Esophagus (tissue), 2 donors: Measurements from ENCODE around the gene IFNLR1. TPM values are rescaled to one million over a fixed set of nuclear protein-coding genes. Genes with fewer than 3 reads are reported as not detected.

Source experiments
- H3K27ac ChIP-seq, 2 donors: one replicate each; pipeline ENCODE4 v1.5.1; 2013; ENCODE audit warnings: low read depth in 2 of 2, mild to moderate bottlenecking in 2 of 2, inconsistent platforms in 1 of 2, low read length in 1 of 2, moderate library complexity in 1 of 2
- H3K27me3 ChIP-seq, 2 donors: one replicate each; pipeline ENCODE4 v1.6.1; 2013; ENCODE audit warnings: low read length in 2 of 2, control low read depth in 1 of 2, mild to moderate bottlenecking in 1 of 2; ENCODE audit not compliant: insufficient read depth in 2 of 2, control insufficient read depth in 1 of 2
- H3K36me3 ChIP-seq, 2 donors: one replicate each; pipeline ENCODE4 v1.6.1; 2013; ENCODE audit warnings: low read length in 1 of 2; ENCODE audit not compliant: control insufficient read depth in 2 of 2, insufficient read depth in 2 of 2
- H3K4me1 ChIP-seq, 2 donors: one replicate each; pipeline ENCODE4 v1.6.1; 2013; ENCODE audit warnings: low read length in 1 of 2; ENCODE audit not compliant: control insufficient read depth in 2 of 2, insufficient read depth in 2 of 2
- H3K4me3 ChIP-seq, 2 donors: one replicate each; pipeline ENCODE4 v1.5.1; 2013; ENCODE audit warnings: low read length in 2 of 2, mild to moderate bottlenecking in 2 of 2, low read depth in 1 of 2, moderate library complexity in 1 of 2
- H3K9me3 ChIP-seq, 2 donors: one replicate each; pipeline ENCODE4 v1.6.1; 2013; ENCODE audit warnings: mild to moderate bottlenecking in 2 of 2, low read depth in 1 of 2, low read length in 1 of 2, moderate library complexity in 1 of 2; ENCODE audit not compliant: control insufficient read depth in 2 of 2, insufficient read depth in 1 of 2
- WGBS, 2 donors: extraction: QIAGEN DNeasy Blood & Tissue Kit; methylation state at CpG; one replicate each; pipeline ENCODE4 v1.1.7; 2013; 5-methylcytosine and 5-hydroxymethylcytosine counted together
- polyA plus RNA-seq, 2 donors: library from polyadenylated mRNA; stranded (reverse); fragments of 200-250 nt; gene quantifications; one replicate each; pipeline ENCODE4 v1.2.3, GENCODE V29; 2013
- donor health status: healthy with polysubstance abuse.
- donor health status: Bipolar disorder and iron deficiency.

The IFNLR1 gene
- polyA plus RNA-seq, 2 donors, result 2.2 to 2.9 TPM

- peak overlapping the region; percentile 95 to 96 for H3K27ac ChIP-seq
- peaks cover 0 to 31% of the 10 kb centered on the region in 2 donors for H3K4me1 ChIP-seq
- H3K27me3 ChIP-seq, result no peaks in the 10 kb centered on the region
- H3K36me3 ChIP-seq, result no peaks in the 10 kb centered on the region
- H3K4me3 ChIP-seq, result no peak overlapping the region
- 38 to 50% methylated on average over 12 of the region's 12 CpGs for WGBS, 2 donors
- peaks cover 0 to under 1% of the 10 kb centered on the region in 2 donors for H3K9me3 ChIP-seq
These were observed 19.7 kb upstream of the IFNLR1 start for GRCh38 chr1:24206516-24207394.

GRCh38 chr1:24206083-24206464 is 19.0 kb upstream of the IFNLR1 start:
- Histone ChIP-seq H3K9me3 (no peaks in the 10 kb centered on the region), H3K27ac (peak overlapping the region; percentile 95 to 96), H3K36me3 (no peaks in the 10 kb centered on the region), H3K27me3 (no peaks in the 10 kb centered on the region), H3K4me3 (peak overlapping the region in 1 of 2 donors; percentile 7), H3K4me1 (peaks cover 0 to 31% of the 10 kb centered on the region in 2 donors)
- WGBS, 2 donors, result 50 to 54% methylated on average over 12 of the region's 12 CpGs

GRCh38 chr1:24205345-24206082 is 18.4 kb upstream of the IFNLR1 start:
- no peaks in the 10 kb centered on the region for H3K27me3 ChIP-seq
- no peaks in the 10 kb centered on the region for H3K9me3 ChIP-seq
- H3K4me1 ChIP-seq, result peaks cover 0 to 31% of the 10 kb centered on the region in 2 donors
- no peak overlapping the region for H3K4me3 ChIP-seq
- peak overlapping the region; percentile 95 to 96 for H3K27ac ChIP-seq
- no peaks in the 10 kb centered on the region for H3K36me3 ChIP-seq
- WGBS, 2 donors, result 54 to 59% methylated on average over 8 of the region's 8 CpGs

GRCh38 chr1:24204116-24204515 is 17.0 kb upstream of the IFNLR1 start:
- no peak overlapping the region for H3K4me3 ChIP-seq
- no peaks in the 10 kb centered on the region for H3K36me3 ChIP-seq
- no peaks in the 10 kb centered on the region for H3K27me3 ChIP-seq
- WGBS, 2 donors, result 89 to 91% methylated on average over 8 of the region's 8 CpGs
- H3K4me1 ChIP-seq, result peaks cover 0 to 33% of the 10 kb centered on the region in 2 donors
- H3K27ac ChIP-seq, result peak overlapping the region; percentile 19 to 75
- H3K9me3 ChIP-seq, result no peaks in the 10 kb centered on the region

GRCh38 chr1:24203404-24203803 is 16.3 kb upstream of the IFNLR1 start:
- no peak overlapping the region for H3K4me3 ChIP-seq
- peaks cover 0 to 33% of the 10 kb centered on the region in 2 donors for H3K4me1 ChIP-seq
- WGBS, 2 donors, result 43 to 53% methylated on average over 10 of the region's 10 CpGs
- no peaks in the 10 kb centered on the region for H3K27me3 ChIP-seq
- peak overlapping the region; percentile 75 to 93 for H3K27ac ChIP-seq
- H3K36me3 ChIP-seq, result no peaks in the 10 kb centered on the region
- H3K9me3 ChIP-seq, result no peaks in the 10 kb centered on the region

- WGBS, 2 donors, result 67 to 72% methylated on average over 4 of the region's 4 CpGs
- Histone ChIP-seq H3K9me3 (no peaks in the 10 kb centered on the region), H3K36me3 (no peaks in the 10 kb centered on the region), H3K4me1 (peaks cover 0 to 33% of the 10 kb centered on the region in 2 donors), H3K27me3 (no peaks in the 10 kb centered on the region), H3K27ac (peak overlapping the region; percentile 75 to 93), H3K4me3 (no peak overlapping the region)
These were observed 15.9 kb upstream of the IFNLR1 start for GRCh38 chr1:24202987-24203386.

- WGBS, 2 donors, result 82 to 87% methylated on average over 9 of the region's 9 CpGs
- H3K27ac ChIP-seq, result peak overlapping the region; percentile 75 to 93
- no peaks in the 10 kb centered on the region for H3K27me3 ChIP-seq
- H3K36me3 ChIP-seq, result no peaks in the 10 kb centered on the region
- peaks cover 0 to 33% of the 10 kb centered on the region in 2 donors for H3K4me1 ChIP-seq
- H3K9me3 ChIP-seq, result no peaks in the 10 kb centered on the region
- H3K4me3 ChIP-seq, result no peak overlapping the region
These were observed 15.5 kb upstream of the IFNLR1 start for GRCh38 chr1:24202556-24202955.

- Histone ChIP-seq H3K4me1 (peaks cover 0 to 33% of the 10 kb centered on the region in 2 donors), H3K9me3 (no peaks in the 10 kb centered on the region)
- WGBS, 2 donors, result 33 to 49% methylated on average over 5 of the region's 5 CpGs
These were observed 14.9 kb upstream of the IFNLR1 start for GRCh38 chr1:24201941-24202440.

GRCh38 chr1:24199291-24199900 is 12.3 kb upstream of the IFNLR1 start:
- Histone ChIP-seq H3K9me3 (no peaks in the 10 kb centered on the region), H3K36me3 (no peaks in the 10 kb centered on the region), H3K4me3 (no peak overlapping the region), H3K27ac (no peak overlapping the region), H3K27me3 (no peaks in the 10 kb centered on the region), H3K4me1 (peaks cover 0 to 18% of the 10 kb centered on the region in 2 donors)
- WGBS, 2 donors, result 27 to 29% methylated on average over 15 of the region's 15 CpGs

More at GRCh38 chr1:24201941-24202440, 14.9 kb upstream of the IFNLR1 start:
- Histone ChIP-seq H3K27me3 (no peaks in the 10 kb centered on the region), H3K27ac (peak overlapping the region; percentile 75 to 93), H3K4me3 (no peak overlapping the region), H3K36me3 (no peaks in the 10 kb centered on the region)
